ENCODE results near the gene KLHL24.

The KLHL24 gene

DNA sequence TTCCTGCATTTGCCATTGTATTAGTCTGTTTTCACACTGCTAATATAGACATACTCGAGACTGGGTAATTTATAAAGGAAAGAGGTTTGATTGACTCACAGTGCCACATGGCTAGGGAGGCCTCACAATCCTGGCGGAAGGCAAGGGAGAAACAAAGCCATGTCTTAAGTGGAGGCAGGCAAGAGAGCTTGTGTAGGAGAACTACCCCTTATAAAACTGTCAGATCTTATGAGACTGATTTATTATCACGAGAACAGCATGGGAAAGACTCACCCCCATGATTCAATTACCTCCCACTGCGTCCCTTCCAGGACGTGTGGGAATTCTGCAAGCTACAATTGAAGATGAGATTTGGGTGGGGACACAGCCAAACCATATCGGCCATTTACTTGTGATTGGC is 90.0 kb downstream of the KLHL24 start:
- no peaks in the 10 kb centered on the region for H3K9me3 ChIP-seq (ENCODE audit: control insufficient read depth, insufficient read depth, low read length)
- peaks cover 9% of the 10 kb centered on the region for H3K79me2 ChIP-seq (ENCODE audit: control insufficient read depth, low read length)
- H3K4me3 ChIP-seq (ENCODE audit: low read length) = no peak overlapping the region
- H4K20me1 ChIP-seq (ENCODE audit: control insufficient read depth, insufficient read depth, low read depth, low read length) = no peaks in the 10 kb centered on the region
- 0 out of 2 replicates have a peak, but pooled peaks cover 2% of the 10 kb centered on the region for H3F3A ChIP-seq (ENCODE audit: control insufficient read depth, insufficient read depth)
- peaks cover 93% of the 10 kb centered on the region for H3K36me3 ChIP-seq (ENCODE audit: control insufficient read depth, low read length)
- no peaks in the 10 kb centered on the region for H3K9me2 ChIP-seq (replicated peaks; ENCODE audit: control insufficient read depth, low read length)
- TF ChIP-seq EZH2phosphoT487 (IDR thresholded peaks at IDR 0.05; ENCODE audit: borderline replicate concordance, low read length) = no peak
- TF ChIP-seq, protein P1, sequence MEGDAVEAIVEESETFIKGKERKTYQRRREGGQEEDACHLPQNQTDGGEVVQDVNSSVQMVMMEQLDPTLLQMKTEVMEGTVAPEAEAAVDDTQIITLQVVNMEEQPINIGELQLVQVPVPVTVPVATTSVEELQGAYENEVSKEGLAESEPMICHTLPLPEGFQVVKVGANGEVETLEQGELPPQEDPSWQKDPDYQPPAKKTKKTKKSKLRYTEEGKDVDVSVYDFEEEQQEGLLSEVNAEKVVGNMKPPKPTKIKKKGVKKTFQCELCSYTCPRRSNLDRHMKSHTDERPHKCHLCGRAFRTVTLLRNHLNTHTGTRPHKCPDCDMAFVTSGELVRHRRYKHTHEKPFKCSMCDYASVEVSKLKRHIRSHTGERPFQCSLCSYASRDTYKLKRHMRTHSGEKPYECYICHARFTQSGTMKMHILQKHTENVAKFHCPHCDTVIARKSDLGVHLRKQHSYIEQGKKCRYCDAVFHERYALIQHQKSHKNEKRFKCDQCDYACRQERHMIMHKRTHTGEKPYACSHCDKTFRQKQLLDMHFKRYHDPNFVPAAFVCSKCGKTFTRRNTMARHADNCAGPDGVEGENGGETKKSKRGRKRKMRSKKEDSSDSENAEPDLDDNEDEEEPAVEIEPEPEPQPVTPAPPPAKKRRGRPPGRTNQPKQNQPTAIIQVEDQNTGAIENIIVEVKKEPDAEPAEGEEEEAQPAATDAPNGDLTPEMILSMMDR (IDR thresholded peaks at IDR 0.05; ENCODE audit: low read depth, low read length, poor library complexity, severe bottlenecking) = no peak
- peaks cover 13% of the 10 kb centered on the region for H3K4me1 ChIP-seq (ENCODE audit: control insufficient read depth, low read length)
- H3K27ac ChIP-seq (ENCODE audit: low read depth, low read length) = no peak overlapping the region
- H3K4me2 ChIP-seq (ENCODE audit: low read length) = no peak overlapping the region
- no peaks in the 10 kb centered on the region for H3K27me3 ChIP-seq (ENCODE audit: control insufficient read depth, low read length)

GRCh38 chr3:183728204-183728603 is 92.8 kb downstream of the KLHL24 start:
- no peak overlapping the region for H3K4me3 ChIP-seq (ENCODE audit: low read length)
- H3F3A ChIP-seq (ENCODE audit: control insufficient read depth, insufficient read depth) = 0 out of 2 replicates have a peak, but pooled peaks cover 2% of the 10 kb centered on the region
- no peaks in the 10 kb centered on the region for H3K9me2 ChIP-seq (replicated peaks; ENCODE audit: control insufficient read depth, low read length)
- peaks cover 89% of the 10 kb centered on the region for H3K36me3 ChIP-seq (ENCODE audit: control insufficient read depth, low read length)
- peaks cover 8% of the 10 kb centered on the region for H3K4me1 ChIP-seq (ENCODE audit: control insufficient read depth, low read length)
- H3K4me2 ChIP-seq (ENCODE audit: low read length) = no peak overlapping the region
- peaks cover 14% of the 10 kb centered on the region for H3K79me2 ChIP-seq (ENCODE audit: control insufficient read depth, low read length)
- H3K27me3 ChIP-seq (ENCODE audit: control insufficient read depth, low read length) = no peaks in the 10 kb centered on the region
- H3K9me3 ChIP-seq (ENCODE audit: control insufficient read depth, insufficient read depth, low read length) = no peaks in the 10 kb centered on the region
- H3K27ac ChIP-seq (ENCODE audit: low read depth, low read length) = no peak overlapping the region
- no peak for TF ChIP-seq EZH2phosphoT487 (IDR thresholded peaks at IDR 0.05; ENCODE audit: borderline replicate concordance, low read length)
- H4K20me1 ChIP-seq (ENCODE audit: control insufficient read depth, insufficient read depth, low read depth, low read length) = no peaks in the 10 kb centered on the region

DNA sequence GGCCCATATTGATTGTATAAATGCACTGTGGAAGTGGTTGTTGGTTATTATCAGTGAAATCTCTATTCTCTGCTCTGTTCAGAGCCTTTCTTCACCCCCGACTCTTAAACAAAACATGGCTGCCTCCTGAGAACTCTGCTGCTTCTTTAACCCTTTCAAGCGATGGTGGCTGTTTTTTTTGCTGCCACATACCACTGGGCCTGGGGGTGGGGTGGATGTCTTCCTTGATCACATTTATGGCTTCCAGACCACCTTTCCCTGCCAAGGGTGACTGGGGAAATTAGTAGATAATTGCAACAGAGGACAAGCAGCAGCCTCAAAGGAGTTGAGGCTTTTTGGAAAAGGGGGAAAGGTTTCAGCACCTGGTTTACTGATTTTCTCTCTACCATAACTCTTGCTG is 94.9 kb downstream of the KLHL24 start:
- Histone ChIP-seq H3K36me3 (ENCODE audit: control insufficient read depth, low read length) (peaks cover 89% of the 10 kb centered on the region), H4K20me1 (ENCODE audit: control insufficient read depth, insufficient read depth, low read depth, low read length) (no peaks in the 10 kb centered on the region), H3K9me3 (ENCODE audit: control insufficient read depth, insufficient read depth, low read length) (no peaks in the 10 kb centered on the region), H3K9me2 (replicated peaks; ENCODE audit: control insufficient read depth, low read length) (no peaks in the 10 kb centered on the region), H3K4me1 (ENCODE audit: control insufficient read depth, low read length) (no peaks in the 10 kb centered on the region), H3K4me2 (ENCODE audit: low read length) (no peak overlapping the region), H3F3A (ENCODE audit: control insufficient read depth, insufficient read depth) (no peaks in the 10 kb centered on the region), H3K27ac (ENCODE audit: low read depth, low read length) (no peak overlapping the region), H3K27me3 (ENCODE audit: control insufficient read depth, low read length) (no peaks in the 10 kb centered on the region), H3K79me2 (ENCODE audit: control insufficient read depth, low read length) (peaks cover 24% of the 10 kb centered on the region), H3K4me3 (ENCODE audit: low read length) (no peak overlapping the region)
- TF ChIP-seq, protein P1 (IDR thresholded peaks at IDR 0.05; ENCODE audit: low read depth, low read length, poor library complexity, severe bottlenecking) = no peak
- TF ChIP-seq EZH2phosphoT487 (IDR thresholded peaks at IDR 0.05; ENCODE audit: borderline replicate concordance, low read length) = no peak

GRCh38 chr3:183731611-183732010 is 96.2 kb downstream of the KLHL24 start:
- Histone ChIP-seq H3K36me3 (ENCODE audit: control insufficient read depth, low read length) (peaks cover 89% of the 10 kb centered on the region), H3F3A (ENCODE audit: control insufficient read depth, insufficient read depth) (no peaks in the 10 kb centered on the region), H4K20me1 (ENCODE audit: control insufficient read depth, insufficient read depth, low read depth, low read length) (no peaks in the 10 kb centered on the region), H3K27me3 (ENCODE audit: control insufficient read depth, low read length) (no peaks in the 10 kb centered on the region), H3K4me2 (ENCODE audit: low read length) (no peak overlapping the region), H3K9me3 (ENCODE audit: control insufficient read depth, insufficient read depth, low read length) (no peaks in the 10 kb centered on the region), H3K27ac (ENCODE audit: low read depth, low read length) (no peak overlapping the region), H3K79me2 (ENCODE audit: control insufficient read depth, low read length) (peaks cover 19% of the 10 kb centered on the region), H3K9me2 (replicated peaks; ENCODE audit: control insufficient read depth, low read length) (no peaks in the 10 kb centered on the region), H3K4me3 (ENCODE audit: low read length) (no peak overlapping the region), H3K4me1 (ENCODE audit: control insufficient read depth, low read length) (no peaks in the 10 kb centered on the region)
- TF ChIP-seq, protein P1 (IDR thresholded peaks at IDR 0.05; ENCODE audit: low read depth, low read length, poor library complexity, severe bottlenecking) = no peak
- TF ChIP-seq EZH2phosphoT487 (IDR thresholded peaks at IDR 0.05; ENCODE audit: borderline replicate concordance, low read length) = no peak

All from DOHH2 (cell line).